ENCODE results near the gene TNKS1BP1.

Gene TNKS1BP1

DNA sequence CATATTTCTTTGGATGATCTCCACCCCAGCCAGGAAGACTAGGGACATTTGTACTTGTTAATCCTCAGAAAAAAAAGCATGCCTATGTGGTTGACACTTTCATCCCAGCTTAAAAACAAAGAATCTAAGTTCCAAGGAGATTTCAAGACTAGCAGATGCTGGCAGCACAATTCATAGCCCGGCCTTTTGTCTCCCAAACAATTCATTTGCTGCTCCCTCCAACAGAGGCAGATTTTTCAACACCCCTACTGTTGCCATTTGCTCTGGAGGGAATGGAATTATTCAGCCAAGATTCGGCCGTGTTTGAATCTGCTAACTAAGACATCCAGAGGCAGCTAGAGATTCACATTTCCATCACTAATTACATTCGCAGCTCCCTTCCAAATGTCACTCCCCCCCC lies 28.7 kb upstream of the TNKS1BP1 start:
- Histone ChIP-seq H4K20me1 (ENCODE audit: control insufficient read depth, insufficient read depth, low read depth, low read length) (no peaks in the 10 kb centered on the region), H3K79me2 (ENCODE audit: control insufficient read depth, low read length) (no peaks in the 10 kb centered on the region), H3K4me3 (ENCODE audit: low read length) (no peak overlapping the region), H3K27me3 (ENCODE audit: control insufficient read depth, low read length) (peaks cover 32% of the 10 kb centered on the region), H3K4me1 (ENCODE audit: control insufficient read depth, low read length) (no peaks in the 10 kb centered on the region), H3K27ac (ENCODE audit: low read depth, low read length) (no peak overlapping the region), H3F3A (ENCODE audit: control insufficient read depth, insufficient read depth) (no peaks in the 10 kb centered on the region), H3K4me2 (ENCODE audit: low read length) (no peak overlapping the region), H3K9me3 (ENCODE audit: control insufficient read depth, insufficient read depth, low read length) (no peaks in the 10 kb centered on the region), H3K9me2 (replicated peaks; ENCODE audit: control insufficient read depth, low read length) (no peaks in the 10 kb centered on the region), H3K36me3 (ENCODE audit: control insufficient read depth, low read length) (no peaks in the 10 kb centered on the region)
- TF ChIP-seq EZH2phosphoT487 (IDR thresholded peaks at IDR 0.05; ENCODE audit: borderline replicate concordance, low read length) = no peak

DNA sequence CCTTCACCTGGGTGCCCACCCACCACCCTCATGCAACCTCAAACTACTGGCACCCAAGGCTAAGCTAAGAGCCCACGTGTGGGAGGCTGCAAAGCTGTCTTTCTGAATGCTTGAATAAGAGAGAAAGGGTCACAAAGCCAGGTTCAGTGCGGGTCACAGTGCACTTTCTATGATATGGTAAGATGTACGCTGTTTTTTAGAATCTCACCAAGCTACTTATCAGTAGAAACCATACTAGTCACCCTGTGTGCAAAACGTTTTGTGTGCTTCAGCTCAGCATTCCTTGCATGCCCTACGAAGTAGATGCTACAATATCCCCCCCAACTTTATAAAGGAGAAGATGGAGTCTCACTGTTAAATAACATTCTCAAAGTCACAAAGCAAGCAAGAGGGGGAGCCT lies 28.3 kb upstream of the TNKS1BP1 start:
- Histone ChIP-seq H4K20me1 (ENCODE audit: control insufficient read depth, insufficient read depth, low read depth, low read length) (no peaks in the 10 kb centered on the region), H3K9me3 (ENCODE audit: control insufficient read depth, insufficient read depth, low read length) (no peaks in the 10 kb centered on the region), H3K9me2 (replicated peaks; ENCODE audit: control insufficient read depth, low read length) (no peaks in the 10 kb centered on the region), H3F3A (ENCODE audit: control insufficient read depth, insufficient read depth) (no peaks in the 10 kb centered on the region), H3K36me3 (ENCODE audit: control insufficient read depth, low read length) (no peaks in the 10 kb centered on the region), H3K4me1 (ENCODE audit: control insufficient read depth, low read length) (no peaks in the 10 kb centered on the region), H3K4me2 (ENCODE audit: low read length) (no peak overlapping the region), H3K4me3 (ENCODE audit: low read length) (no peak overlapping the region), H3K27me3 (ENCODE audit: control insufficient read depth, low read length) (peaks cover 29% of the 10 kb centered on the region), H3K79me2 (ENCODE audit: control insufficient read depth, low read length) (no peaks in the 10 kb centered on the region), H3K27ac (ENCODE audit: low read depth, low read length) (no peak overlapping the region)
- TF ChIP-seq, protein P1, sequence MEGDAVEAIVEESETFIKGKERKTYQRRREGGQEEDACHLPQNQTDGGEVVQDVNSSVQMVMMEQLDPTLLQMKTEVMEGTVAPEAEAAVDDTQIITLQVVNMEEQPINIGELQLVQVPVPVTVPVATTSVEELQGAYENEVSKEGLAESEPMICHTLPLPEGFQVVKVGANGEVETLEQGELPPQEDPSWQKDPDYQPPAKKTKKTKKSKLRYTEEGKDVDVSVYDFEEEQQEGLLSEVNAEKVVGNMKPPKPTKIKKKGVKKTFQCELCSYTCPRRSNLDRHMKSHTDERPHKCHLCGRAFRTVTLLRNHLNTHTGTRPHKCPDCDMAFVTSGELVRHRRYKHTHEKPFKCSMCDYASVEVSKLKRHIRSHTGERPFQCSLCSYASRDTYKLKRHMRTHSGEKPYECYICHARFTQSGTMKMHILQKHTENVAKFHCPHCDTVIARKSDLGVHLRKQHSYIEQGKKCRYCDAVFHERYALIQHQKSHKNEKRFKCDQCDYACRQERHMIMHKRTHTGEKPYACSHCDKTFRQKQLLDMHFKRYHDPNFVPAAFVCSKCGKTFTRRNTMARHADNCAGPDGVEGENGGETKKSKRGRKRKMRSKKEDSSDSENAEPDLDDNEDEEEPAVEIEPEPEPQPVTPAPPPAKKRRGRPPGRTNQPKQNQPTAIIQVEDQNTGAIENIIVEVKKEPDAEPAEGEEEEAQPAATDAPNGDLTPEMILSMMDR (IDR thresholded peaks at IDR 0.05; ENCODE audit: low read depth, low read length, poor library complexity, severe bottlenecking) = no peak
- no peak for TF ChIP-seq EZH2phosphoT487 (IDR thresholded peaks at IDR 0.05; ENCODE audit: borderline replicate concordance, low read length)

- H3K79me2 ChIP-seq (ENCODE audit: control insufficient read depth, low read length) = no peaks in the 10 kb centered on the region
- H3K4me1 ChIP-seq (ENCODE audit: control insufficient read depth, low read length) = peaks cover 6% of the 10 kb centered on the region; the same call in 1 of the 2 replicates
- H3K36me3 ChIP-seq (ENCODE audit: control insufficient read depth, low read length) = no peaks in the 10 kb centered on the region
Measured at GRCh38 chr11:57349491-57350274, 24.9 kb upstream of the TNKS1BP1 start.

More at GRCh38 chr11:57349491-57350274, 24.9 kb upstream of the TNKS1BP1 start:
- Histone ChIP-seq H3K4me2 (ENCODE audit: low read length) (no peak overlapping the region), H3F3A (ENCODE audit: control insufficient read depth, insufficient read depth) (no peaks in the 10 kb centered on the region), H3K27me3 (ENCODE audit: control insufficient read depth, low read length) (peaks cover 8% of the 10 kb centered on the region; the same call in 1 of the 2 replicates), H4K20me1 (ENCODE audit: control insufficient read depth, insufficient read depth, low read depth, low read length) (no peaks in the 10 kb centered on the region), H3K27ac (ENCODE audit: low read depth, low read length) (no peak overlapping the region), H3K9me3 (ENCODE audit: control insufficient read depth, insufficient read depth, low read length) (no peaks in the 10 kb centered on the region), H3K4me3 (ENCODE audit: low read length) (no peak overlapping the region), H3K9me2 (replicated peaks; ENCODE audit: control insufficient read depth, low read length) (no peaks in the 10 kb centered on the region)
- TF ChIP-seq, protein P1 (IDR thresholded peaks at IDR 0.05; ENCODE audit: low read depth, low read length, poor library complexity, severe bottlenecking) = peak; percentile 89
- no peak for TF ChIP-seq EZH2phosphoT487 (IDR thresholded peaks at IDR 0.05; ENCODE audit: borderline replicate concordance, low read length)
